Gastrocnemius medialis (tissue), 4 donors: Measurements from ENCODE around the gene RIN3.

Source experiments
- POLR2A ChIP-seq, 2 donors: fragments of 450-650 bp; IDR thresholded peaks; one replicate each; pipeline ENCODE4 v1.6.1; 2017; ENCODE audit warnings: antibody characterized with exemption in 2 of 2, mild to moderate bottlenecking in 2 of 2, moderate library complexity in 2 of 2
- TF ChIP-seq, protein P1 (sequence below), 5 experiments: fragments of 450-650 bp in 3 of 5; fragments of 200-600 bp in 2 of 5; sonication (generic) in 2 of 5; IDR thresholded peaks in 4 of 5; conservative IDR thresholded peaks in 1 of 5; 1 replicate in 4 of 5; 2 replicates in 1 of 5; pipeline ENCODE4 v1.5.1; 2016 to 2019; ENCODE audit warnings: antibody characterized with exemption in 5 of 5, mild to moderate bottlenecking in 3 of 5, moderate library complexity in 3 of 5

DNA sequence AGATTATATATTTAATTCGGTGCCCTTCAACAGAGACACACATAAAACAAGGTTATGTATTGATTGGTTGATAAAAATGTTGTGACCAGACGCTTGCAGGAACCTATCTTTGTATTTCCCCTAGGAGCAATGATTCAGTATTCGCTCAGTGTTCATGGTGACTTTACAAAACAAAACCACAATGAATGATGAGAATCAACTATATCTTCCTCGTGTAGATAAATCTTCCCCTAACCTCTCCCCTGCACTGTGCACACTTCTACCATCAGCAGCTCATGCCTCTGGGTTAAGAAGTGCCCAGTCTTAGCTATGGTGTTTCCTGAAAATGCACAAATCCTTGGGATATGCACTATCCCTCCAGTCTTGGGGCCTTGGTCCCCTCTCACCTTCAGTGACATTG is 16.3 kb downstream of the RIN3 start:
- TF ChIP-seq, protein P1, sequence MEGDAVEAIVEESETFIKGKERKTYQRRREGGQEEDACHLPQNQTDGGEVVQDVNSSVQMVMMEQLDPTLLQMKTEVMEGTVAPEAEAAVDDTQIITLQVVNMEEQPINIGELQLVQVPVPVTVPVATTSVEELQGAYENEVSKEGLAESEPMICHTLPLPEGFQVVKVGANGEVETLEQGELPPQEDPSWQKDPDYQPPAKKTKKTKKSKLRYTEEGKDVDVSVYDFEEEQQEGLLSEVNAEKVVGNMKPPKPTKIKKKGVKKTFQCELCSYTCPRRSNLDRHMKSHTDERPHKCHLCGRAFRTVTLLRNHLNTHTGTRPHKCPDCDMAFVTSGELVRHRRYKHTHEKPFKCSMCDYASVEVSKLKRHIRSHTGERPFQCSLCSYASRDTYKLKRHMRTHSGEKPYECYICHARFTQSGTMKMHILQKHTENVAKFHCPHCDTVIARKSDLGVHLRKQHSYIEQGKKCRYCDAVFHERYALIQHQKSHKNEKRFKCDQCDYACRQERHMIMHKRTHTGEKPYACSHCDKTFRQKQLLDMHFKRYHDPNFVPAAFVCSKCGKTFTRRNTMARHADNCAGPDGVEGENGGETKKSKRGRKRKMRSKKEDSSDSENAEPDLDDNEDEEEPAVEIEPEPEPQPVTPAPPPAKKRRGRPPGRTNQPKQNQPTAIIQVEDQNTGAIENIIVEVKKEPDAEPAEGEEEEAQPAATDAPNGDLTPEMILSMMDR (IDR thresholded peaks at IDR 0.05 in 4 of 5, conservative IDR thresholded peaks at IDR 0.05 in 1 of 5): no peak
- TF ChIP-seq POLR2A (IDR thresholded peaks at IDR 0.05): no peak
